ENCODE data around the gene KRT37. TPM values are rescaled to one million over a fixed set of nuclear protein-coding genes. Genes with fewer than 3 reads are reported as not detected.
"Not testable (repeated sequence)": the region's sequence is repeated elsewhere in the genome, so short reads cannot be mapped to it uniquely, and the experiment has no call there.

Gene KRT37
- total RNA-seq, 1 experiment from 2014 or later, result not detected

DNA sequence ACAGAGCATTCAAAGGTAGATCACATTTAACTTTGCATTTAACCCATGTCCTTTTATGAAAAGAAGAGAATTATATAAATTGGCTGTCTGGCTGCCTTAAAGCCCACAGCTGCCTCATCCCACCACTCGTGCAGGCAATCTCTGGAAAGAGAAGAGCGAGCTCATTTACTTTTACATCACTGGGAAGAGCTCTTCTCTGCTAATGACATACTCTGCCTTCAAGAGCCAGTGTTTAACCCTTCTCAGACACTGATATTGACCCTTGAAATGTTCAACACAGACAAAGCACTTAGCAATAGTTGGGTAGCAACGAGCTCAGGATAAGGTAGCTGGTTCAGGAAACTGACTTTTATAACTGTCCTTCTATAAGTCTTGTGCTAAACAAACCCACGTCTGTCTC is 9.6 kb upstream of the KRT37 start:
- intact Hi-C loops (cut with micrococcal nuclease; ENCODE audit: unreplicated experiment), result no loop called here
- DNase-seq (ENCODE audit: low read depth, low spot score) (no peak), ATAC-seq (no peak)
- H3K27me3 ChIP-seq (ENCODE audit: control insufficient read depth, insufficient read depth, low read length), result no peaks in the 10 kb centered on the region
- no peak overlapping the region for H3K27ac ChIP-seq (ENCODE audit: low read length)
- no peaks in the 10 kb centered on the region for H3K9me3 ChIP-seq (ENCODE audit: control insufficient read depth, insufficient read depth, low read depth, low read length)
- no peak overlapping the region for H3K4me3 ChIP-seq (ENCODE audit: low read depth in 2 of 2, low read length in 2 of 2)
- H3K36me3 ChIP-seq (ENCODE audit: control insufficient read depth, insufficient read depth, low read length), result no peaks in the 10 kb centered on the region
- POLR2A ChIA-PET, result interaction anchor here (0.6 kb wide), 1 partner anchor 521 kb away, joined by 6 read pairs; no protein-coding TSS in a partner anchor
- TF ChIP-seq POLR2AphosphoS5 (IDR thresholded peaks at IDR 0.05; ENCODE audit: low read depth, low read length), result no peak
- no peak for TF ChIP-seq SIN3A (IDR thresholded peaks at IDR 0.05; ENCODE audit: borderline replicate concordance, insufficient read depth, low read depth, low read length)
- no peak for TF ChIP-seq TCF7L2 (IDR thresholded peaks at IDR 0.05; ENCODE audit: low read depth, low read length)
- no peak for TF ChIP-seq REST (IDR thresholded peaks at IDR 0.05; ENCODE audit: insufficient read depth in 1 of 2, low read depth in 2 of 2, low read length in 1 of 2)
- TF ChIP-seq CTCF (IDR thresholded peaks at IDR 0.05), result no peak
- H3K4me1 ChIP-seq (ENCODE audit: control insufficient read depth, insufficient read depth, low read length), result no peaks in the 10 kb centered on the region
- in situ Hi-C loops (cut with HindIII; ENCODE audit: low pct_unique_long_range_greater_than_20kb, low sequenced_read_pairs), result no loop called here
- CTCF ChIA-PET, result no interaction called here
- no TSS peak for BruUV-seq (replicated peaks)

DNA sequence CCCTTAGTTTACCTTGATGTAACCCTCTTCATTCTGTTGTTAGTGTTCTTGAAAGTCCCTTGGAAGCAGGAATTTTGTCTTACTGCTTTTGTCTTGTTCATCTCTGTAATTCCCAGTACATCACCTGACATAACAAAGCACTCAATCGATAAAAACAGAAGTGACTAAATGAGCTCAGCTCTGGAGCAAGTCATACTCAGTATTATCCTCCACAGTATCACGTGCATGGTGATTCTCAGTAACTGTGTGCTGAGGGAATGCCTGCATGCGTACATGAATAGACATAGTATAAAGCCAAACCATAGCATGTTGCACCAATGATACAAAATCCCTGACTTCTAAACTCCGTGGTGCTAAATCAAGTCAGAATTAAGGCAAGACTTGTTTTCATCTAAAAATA is 9.2 kb upstream of the KRT37 start:
- Histone ChIP-seq H3K27ac (ENCODE audit: low read length) (no peak overlapping the region), H3K4me1 (ENCODE audit: control insufficient read depth, insufficient read depth, low read length) (no peaks in the 10 kb centered on the region), H3K4me3 (ENCODE audit: low read depth in 2 of 2, low read length in 2 of 2) (no peak overlapping the region), H3K36me3 (ENCODE audit: control insufficient read depth, insufficient read depth, low read length) (no peaks in the 10 kb centered on the region), H3K27me3 (ENCODE audit: control insufficient read depth, insufficient read depth, low read length) (no peaks in the 10 kb centered on the region), H3K9me3 (ENCODE audit: control insufficient read depth, insufficient read depth, low read depth, low read length) (no peaks in the 10 kb centered on the region)
- BruUV-seq (replicated peaks), result no TSS peak
- ATAC-seq (no peak), DNase-seq (ENCODE audit: low read depth, low spot score) (no peak)
- intact Hi-C loops (cut with micrococcal nuclease; ENCODE audit: unreplicated experiment), result no loop called here
- POLR2A ChIA-PET, result interaction anchor here (0.6 kb wide), 1 partner anchor 521 kb away, joined by 6 read pairs; no protein-coding TSS in a partner anchor
- CTCF ChIA-PET, result no interaction called here
- no peak for TF ChIP-seq REST (IDR thresholded peaks at IDR 0.05; ENCODE audit: insufficient read depth in 1 of 2, low read depth in 2 of 2, low read length in 1 of 2)
- no peak for TF ChIP-seq CTCF (IDR thresholded peaks at IDR 0.05)
- TF ChIP-seq SIN3A (IDR thresholded peaks at IDR 0.05; ENCODE audit: borderline replicate concordance, insufficient read depth, low read depth, low read length), result no peak
- no peak for TF ChIP-seq POLR2AphosphoS5 (IDR thresholded peaks at IDR 0.05; ENCODE audit: low read depth, low read length)
- TF ChIP-seq TCF7L2 (IDR thresholded peaks at IDR 0.05; ENCODE audit: low read depth, low read length), result no peak
- in situ Hi-C loops (cut with HindIII; ENCODE audit: low pct_unique_long_range_greater_than_20kb, low sequenced_read_pairs), result no loop called here

GRCh38 chr17:41430376-41430775 is 6.0 kb upstream of the KRT37 start:
- H3K9me3 ChIP-seq (ENCODE audit: control insufficient read depth, insufficient read depth, low read depth, low read length); CTCF ChIA-PET; H3K4me1 ChIP-seq (ENCODE audit: control insufficient read depth, insufficient read depth, low read length); BruUV-seq (replicated peaks); ATAC-seq; H3K27ac ChIP-seq (ENCODE audit: low read length); intact Hi-C loops (cut with micrococcal nuclease; ENCODE audit: unreplicated experiment); DNase-seq (ENCODE audit: low read depth, low spot score); H3K36me3 ChIP-seq (ENCODE audit: control insufficient read depth, insufficient read depth, low read length); POLR2A ChIA-PET; H3K27me3 ChIP-seq (ENCODE audit: control insufficient read depth, insufficient read depth, low read length); in situ Hi-C loops (cut with HindIII; ENCODE audit: low pct_unique_long_range_greater_than_20kb, low sequenced_read_pairs); H3K4me3 ChIP-seq (ENCODE audit: low read depth in 2 of 2, low read length in 2 of 2): not testable (repeated sequence)
